Measurements from ENCODE around the gene HS6ST3.

The HS6ST3 gene

GRCh38 chr13:96848286-96848685 is 758.4 kb downstream of the HS6ST3 start:
- Histone ChIP-seq H3K36me3 (ENCODE audit: control insufficient read depth in 2 of 2, insufficient read depth in 2 of 2, low read length in 2 of 2) (no peaks in the 10 kb centered on the region), H3K9me3 (ENCODE audit: control insufficient read depth in 2 of 2, low read length in 2 of 2) (no peaks in the 10 kb centered on the region), H3K27me3 (ENCODE audit: control insufficient read depth in 2 of 2, insufficient read depth in 2 of 2, low read length in 2 of 2) (no peaks in the 10 kb centered on the region), H3K27ac (ENCODE audit: low read depth in 2 of 2, low read length in 2 of 2) (no peak overlapping the region), H3K4me1 (ENCODE audit: control insufficient read depth in 2 of 2, insufficient read depth in 2 of 2, low read length in 2 of 2) (no peaks in the 10 kb centered on the region), H3K9ac (ENCODE audit: low read depth in 1 of 2, low read length in 2 of 2) (no peak overlapping the region), H3K4me3 (ENCODE audit: low read length in 2 of 2) (no peak overlapping the region)

- Histone ChIP-seq H3K4me3 (ENCODE audit: low read length in 2 of 2) (no peak overlapping the region), H3K27me3 (ENCODE audit: control insufficient read depth in 2 of 2, insufficient read depth in 2 of 2, low read length in 2 of 2) (no peaks in the 10 kb centered on the region), H3K27ac (ENCODE audit: low read depth in 2 of 2, low read length in 2 of 2) (no peak overlapping the region), H3K36me3 (ENCODE audit: control insufficient read depth in 2 of 2, insufficient read depth in 2 of 2, low read length in 2 of 2) (no peaks in the 10 kb centered on the region), H3K9me3 (ENCODE audit: control insufficient read depth in 2 of 2, low read length in 2 of 2) (no peaks in the 10 kb centered on the region), H3K9ac (ENCODE audit: low read depth in 1 of 2, low read length in 2 of 2) (no peak overlapping the region), H3K4me1 (ENCODE audit: control insufficient read depth in 2 of 2, insufficient read depth in 2 of 2, low read length in 2 of 2) (no peaks in the 10 kb centered on the region)
These were observed 759.2 kb downstream of the HS6ST3 start for GRCh38 chr13:96849091-96849490.

DNA sequence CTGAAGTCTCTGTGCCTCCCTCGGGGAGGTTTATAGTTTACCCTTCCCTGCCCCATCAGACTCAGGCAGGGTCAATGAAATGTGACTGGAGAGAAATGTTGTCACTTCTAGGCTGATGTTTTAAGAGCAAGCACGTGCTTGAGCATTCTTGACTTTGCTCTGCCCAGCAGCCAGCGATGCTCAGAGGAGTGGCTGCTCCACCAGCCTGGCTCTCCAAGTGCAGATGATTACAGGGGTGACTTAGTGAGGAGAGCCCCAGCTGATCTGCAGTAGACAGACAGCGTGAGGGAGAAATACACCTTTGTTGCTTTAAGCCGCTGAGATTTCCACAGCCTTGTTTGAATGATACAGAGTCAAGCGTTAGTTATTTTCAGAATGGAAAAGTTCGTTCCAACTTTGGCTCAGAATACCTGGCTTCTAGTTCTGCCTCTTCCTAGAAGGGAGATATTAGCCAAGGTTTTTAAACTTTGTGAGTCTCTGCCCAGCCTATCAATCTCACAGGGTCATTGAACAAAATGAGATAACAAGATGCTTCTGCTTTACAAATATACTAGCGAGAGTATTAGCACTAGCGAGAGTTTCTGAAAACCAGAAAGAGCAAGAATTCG is 760.7 kb downstream of the HS6ST3 start:
- no peaks in the 10 kb centered on the region for H3K27me3 ChIP-seq (ENCODE audit: control insufficient read depth in 2 of 2, insufficient read depth in 2 of 2, low read length in 2 of 2)
- no peak overlapping the region for H3K4me3 ChIP-seq (ENCODE audit: low read length in 2 of 2)
- no peak overlapping the region for H3K27ac ChIP-seq (ENCODE audit: low read depth in 2 of 2, low read length in 2 of 2)
- no peak overlapping the region for H3K9ac ChIP-seq (ENCODE audit: low read depth in 1 of 2, low read length in 2 of 2)
- no peaks in the 10 kb centered on the region for H3K4me1 ChIP-seq (ENCODE audit: control insufficient read depth in 2 of 2, insufficient read depth in 2 of 2, low read length in 2 of 2)
- no peaks in the 10 kb centered on the region for H3K9me3 ChIP-seq (ENCODE audit: control insufficient read depth in 2 of 2, low read length in 2 of 2)
- no peaks in the 10 kb centered on the region for H3K36me3 ChIP-seq (ENCODE audit: control insufficient read depth in 2 of 2, insufficient read depth in 2 of 2, low read length in 2 of 2)

- Histone ChIP-seq H3K4me1 (ENCODE audit: control insufficient read depth in 2 of 2, insufficient read depth in 2 of 2, low read length in 2 of 2) (no peaks in the 10 kb centered on the region), H3K9me3 (ENCODE audit: control insufficient read depth in 2 of 2, low read length in 2 of 2) (no peaks in the 10 kb centered on the region), H3K4me3 (ENCODE audit: low read length in 2 of 2) (no peak overlapping the region), H3K27me3 (ENCODE audit: control insufficient read depth in 2 of 2, insufficient read depth in 2 of 2, low read length in 2 of 2) (no peaks in the 10 kb centered on the region), H3K36me3 (ENCODE audit: control insufficient read depth in 2 of 2, insufficient read depth in 2 of 2, low read length in 2 of 2) (no peaks in the 10 kb centered on the region), H3K9ac (ENCODE audit: low read depth in 1 of 2, low read length in 2 of 2) (no peak overlapping the region), H3K27ac (ENCODE audit: low read depth in 2 of 2, low read length in 2 of 2) (no peak overlapping the region)
These were observed 762.0 kb downstream of the HS6ST3 start for GRCh38 chr13:96851856-96852445.

GRCh38 chr13:96858133-96858826 is 768.4 kb downstream of the HS6ST3 start:
- Histone ChIP-seq H3K9ac (ENCODE audit: low read depth in 1 of 2, low read length in 2 of 2) (no peak overlapping the region), H3K27ac (ENCODE audit: low read depth in 2 of 2, low read length in 2 of 2) (no peak overlapping the region), H3K4me1 (ENCODE audit: control insufficient read depth in 2 of 2, insufficient read depth in 2 of 2, low read length in 2 of 2) (no peaks in the 10 kb centered on the region), H3K4me3 (ENCODE audit: low read length in 2 of 2) (no peak overlapping the region), H3K27me3 (ENCODE audit: control insufficient read depth in 2 of 2, insufficient read depth in 2 of 2, low read length in 2 of 2) (no peaks in the 10 kb centered on the region), H3K9me3 (ENCODE audit: control insufficient read depth in 2 of 2, low read length in 2 of 2) (no peaks in the 10 kb centered on the region), H3K36me3 (ENCODE audit: control insufficient read depth in 2 of 2, insufficient read depth in 2 of 2, low read length in 2 of 2) (no peaks in the 10 kb centered on the region)

- H3K4me1 ChIP-seq (ENCODE audit: control insufficient read depth in 2 of 2, insufficient read depth in 2 of 2, low read length in 2 of 2), result no peaks in the 10 kb centered on the region
- H3K36me3 ChIP-seq (ENCODE audit: control insufficient read depth in 2 of 2, insufficient read depth in 2 of 2, low read length in 2 of 2), result no peaks in the 10 kb centered on the region
- no peaks in the 10 kb centered on the region for H3K27me3 ChIP-seq (ENCODE audit: control insufficient read depth in 2 of 2, insufficient read depth in 2 of 2, low read length in 2 of 2)
- H3K9ac ChIP-seq (ENCODE audit: low read depth in 1 of 2, low read length in 2 of 2), result no peak overlapping the region
- no peak overlapping the region for H3K27ac ChIP-seq (ENCODE audit: low read depth in 2 of 2, low read length in 2 of 2)
- no peak overlapping the region for H3K4me3 ChIP-seq (ENCODE audit: low read length in 2 of 2)
- H3K9me3 ChIP-seq (ENCODE audit: control insufficient read depth in 2 of 2, low read length in 2 of 2), result no peaks in the 10 kb centered on the region
These were observed 771.0 kb downstream of the HS6ST3 start for GRCh38 chr13:96860882-96861281.

- Histone ChIP-seq H3K27me3 (ENCODE audit: control insufficient read depth in 2 of 2, insufficient read depth in 2 of 2, low read length in 2 of 2) (no peaks in the 10 kb centered on the region), H3K4me1 (ENCODE audit: control insufficient read depth in 2 of 2, insufficient read depth in 2 of 2, low read length in 2 of 2) (no peaks in the 10 kb centered on the region), H3K36me3 (ENCODE audit: control insufficient read depth in 2 of 2, insufficient read depth in 2 of 2, low read length in 2 of 2) (no peaks in the 10 kb centered on the region), H3K4me3 (ENCODE audit: low read length in 2 of 2) (no peak overlapping the region), H3K9me3 (ENCODE audit: control insufficient read depth in 2 of 2, low read length in 2 of 2) (no peaks in the 10 kb centered on the region), H3K27ac (ENCODE audit: low read depth in 2 of 2, low read length in 2 of 2) (no peak overlapping the region), H3K9ac (ENCODE audit: low read depth in 1 of 2, low read length in 2 of 2) (no peak overlapping the region)
These were observed 772.2 kb downstream of the HS6ST3 start for GRCh38 chr13:96862093-96862492.

- Histone ChIP-seq H3K4me1 (ENCODE audit: control insufficient read depth in 2 of 2, insufficient read depth in 2 of 2, low read length in 2 of 2) (no peaks in the 10 kb centered on the region), H3K27ac (ENCODE audit: low read depth in 2 of 2, low read length in 2 of 2) (no peak overlapping the region), H3K4me3 (ENCODE audit: low read length in 2 of 2) (no peak overlapping the region), H3K36me3 (ENCODE audit: control insufficient read depth in 2 of 2, insufficient read depth in 2 of 2, low read length in 2 of 2) (no peaks in the 10 kb centered on the region), H3K27me3 (ENCODE audit: control insufficient read depth in 2 of 2, insufficient read depth in 2 of 2, low read length in 2 of 2) (no peaks in the 10 kb centered on the region), H3K9me3 (ENCODE audit: control insufficient read depth in 2 of 2, low read length in 2 of 2) (no peaks in the 10 kb centered on the region), H3K9ac (ENCODE audit: low read depth in 1 of 2, low read length in 2 of 2) (no peak overlapping the region)
These were observed 773.1 kb downstream of the HS6ST3 start for GRCh38 chr13:96862999-96863398.

- no peaks in the 10 kb centered on the region for H3K36me3 ChIP-seq (ENCODE audit: control insufficient read depth in 2 of 2, insufficient read depth in 2 of 2, low read length in 2 of 2)
- no peak overlapping the region for H3K4me3 ChIP-seq (ENCODE audit: low read length in 2 of 2)
- no peaks in the 10 kb centered on the region for H3K9me3 ChIP-seq (ENCODE audit: control insufficient read depth in 2 of 2, low read length in 2 of 2)
- no peak overlapping the region for H3K27ac ChIP-seq (ENCODE audit: low read depth in 2 of 2, low read length in 2 of 2)
- no peaks in the 10 kb centered on the region for H3K4me1 ChIP-seq (ENCODE audit: control insufficient read depth in 2 of 2, insufficient read depth in 2 of 2, low read length in 2 of 2)
- peaks cover 0 to 2% of the 10 kb centered on the region in 2 donors for H3K27me3 ChIP-seq (ENCODE audit: control insufficient read depth in 2 of 2, insufficient read depth in 2 of 2, low read length in 2 of 2)
- H3K9ac ChIP-seq (ENCODE audit: low read depth in 1 of 2, low read length in 2 of 2), result no peak overlapping the region
These were observed 781.6 kb downstream of the HS6ST3 start for GRCh38 chr13:96871469-96871868.

- Histone ChIP-seq H3K36me3 (ENCODE audit: control insufficient read depth in 2 of 2, insufficient read depth in 2 of 2, low read length in 2 of 2) (no peaks in the 10 kb centered on the region), H3K4me3 (ENCODE audit: low read length in 2 of 2) (no peak overlapping the region), H3K9me3 (ENCODE audit: control insufficient read depth in 2 of 2, low read length in 2 of 2) (no peaks in the 10 kb centered on the region), H3K27ac (ENCODE audit: low read depth in 2 of 2, low read length in 2 of 2) (no peak overlapping the region), H3K27me3 (ENCODE audit: control insufficient read depth in 2 of 2, insufficient read depth in 2 of 2, low read length in 2 of 2) (no peaks in the 10 kb centered on the region), H3K9ac (ENCODE audit: low read depth in 1 of 2, low read length in 2 of 2) (no peak overlapping the region), H3K4me1 (ENCODE audit: control insufficient read depth in 2 of 2, insufficient read depth in 2 of 2, low read length in 2 of 2) (no peaks in the 10 kb centered on the region)
These were observed 790.5 kb downstream of the HS6ST3 start for GRCh38 chr13:96880419-96880818.
